GM19438 (cell line): ENCODE results near the gene CUL9.

ENCODE experiments used
- ATAC-seq: cut with Tn5 transposase; IDR thresholded peaks from one replicate; pipeline ENCODE4 v1.9.1; 2021; ENCODE audit warnings: low read depth; ENCODE audit not compliant: unreplicated experiment

The CUL9 gene

DNA sequence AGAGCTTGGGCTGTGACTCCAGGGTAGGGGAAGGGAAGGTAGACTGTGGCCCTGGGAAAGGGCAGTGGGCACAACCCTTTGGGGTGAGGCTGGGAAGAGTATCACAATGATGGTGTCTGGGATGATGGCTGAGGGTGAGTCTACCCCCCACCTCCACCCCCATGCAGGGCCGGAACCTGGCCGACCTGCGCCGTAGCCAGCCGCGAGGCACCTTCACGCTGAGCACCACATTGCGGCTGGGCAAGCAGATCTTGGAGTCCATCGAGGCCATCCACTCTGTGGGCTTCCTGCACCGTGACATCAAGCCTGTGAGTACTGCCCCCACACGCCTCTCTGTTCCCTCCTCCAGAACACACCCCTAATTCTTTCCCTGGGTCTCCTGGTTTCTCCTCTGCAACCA is 71.4 kb downstream of the CUL9 start:
- no peak for ATAC-seq

DNA sequence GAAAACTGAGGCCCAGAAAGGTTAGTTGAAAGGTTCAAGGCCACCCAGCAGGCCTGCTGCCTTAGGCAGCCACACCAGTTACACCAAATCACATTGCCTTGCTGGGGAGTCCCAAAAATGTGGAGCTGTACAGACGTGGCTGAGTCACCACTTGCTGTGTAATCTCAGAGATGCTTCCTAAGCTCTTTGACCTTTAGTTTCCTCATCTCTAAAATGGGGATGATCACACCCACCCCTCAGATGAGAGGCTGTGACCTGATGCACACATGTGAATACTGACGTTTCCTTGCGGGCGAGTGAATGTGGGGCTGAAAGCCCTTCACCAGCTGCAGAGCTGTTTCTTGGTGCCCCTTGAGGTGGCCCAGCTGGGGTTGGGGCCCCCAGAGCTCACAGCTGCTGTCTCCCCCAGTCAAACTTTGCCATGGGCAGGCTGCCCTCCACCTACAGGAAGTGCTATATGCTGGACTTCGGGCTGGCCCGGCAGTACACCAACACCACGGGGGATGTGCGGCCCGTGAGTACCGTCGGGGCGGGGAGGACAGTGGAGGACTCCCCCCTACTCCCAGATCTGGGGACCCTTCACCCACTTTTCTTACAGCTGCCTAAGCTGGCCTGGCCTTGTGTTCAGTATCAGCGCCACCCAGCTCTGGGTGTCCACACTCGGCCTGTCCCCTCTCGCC is 72.3 kb downstream of the CUL9 start:
- no peak for ATAC-seq

DNA sequence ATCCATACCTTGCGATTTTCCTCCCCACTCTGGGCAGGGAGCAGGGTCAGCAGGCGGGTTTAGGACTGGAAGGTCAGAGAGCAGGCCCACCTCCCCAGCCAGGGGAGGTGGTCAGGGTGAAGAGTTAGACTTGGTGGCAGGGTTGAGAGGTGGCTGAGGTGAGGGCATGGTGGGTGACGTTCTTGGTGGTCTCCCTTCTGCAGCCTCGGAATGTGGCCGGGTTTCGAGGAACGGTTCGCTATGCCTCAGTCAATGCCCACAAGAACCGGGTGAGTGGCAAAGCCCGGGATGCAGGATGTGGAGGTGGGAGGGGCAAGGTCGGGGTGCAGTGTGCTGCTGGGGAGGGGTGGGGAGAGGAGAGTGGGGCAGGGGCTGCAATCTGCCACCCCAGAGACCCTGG is 72.8 kb downstream of the CUL9 start:
- no peak for ATAC-seq

DNA sequence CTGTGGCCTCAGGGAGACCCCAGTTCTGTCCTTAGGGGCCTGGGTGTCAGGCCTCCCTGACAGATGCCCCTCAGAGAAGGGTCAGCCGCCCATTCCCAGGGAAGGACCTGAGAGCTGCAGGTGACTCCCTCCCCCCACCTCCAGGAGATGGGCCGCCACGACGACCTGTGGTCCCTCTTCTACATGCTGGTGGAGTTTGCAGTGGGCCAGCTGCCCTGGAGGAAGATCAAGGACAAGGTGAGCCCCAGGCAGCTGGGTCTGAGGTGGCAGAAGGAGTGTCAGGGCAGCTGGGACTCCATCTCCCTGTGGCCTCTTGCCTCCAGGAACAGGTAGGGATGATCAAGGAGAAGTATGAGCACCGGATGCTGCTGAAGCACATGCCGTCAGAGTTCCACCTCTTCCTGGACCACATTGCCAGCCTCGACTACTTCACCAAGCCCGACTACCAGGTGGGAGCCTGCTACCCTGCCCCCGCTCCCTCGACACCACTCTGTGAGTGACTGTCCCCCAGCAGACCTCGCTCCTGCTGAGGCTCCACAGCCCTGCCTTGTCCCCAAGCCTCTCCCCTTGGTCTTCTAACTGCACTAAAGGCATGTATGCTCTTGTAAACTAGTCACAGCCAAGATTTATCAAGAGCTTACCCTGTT is 73.5 kb downstream of the CUL9 start:
- ATAC-seq: no peak

DNA sequence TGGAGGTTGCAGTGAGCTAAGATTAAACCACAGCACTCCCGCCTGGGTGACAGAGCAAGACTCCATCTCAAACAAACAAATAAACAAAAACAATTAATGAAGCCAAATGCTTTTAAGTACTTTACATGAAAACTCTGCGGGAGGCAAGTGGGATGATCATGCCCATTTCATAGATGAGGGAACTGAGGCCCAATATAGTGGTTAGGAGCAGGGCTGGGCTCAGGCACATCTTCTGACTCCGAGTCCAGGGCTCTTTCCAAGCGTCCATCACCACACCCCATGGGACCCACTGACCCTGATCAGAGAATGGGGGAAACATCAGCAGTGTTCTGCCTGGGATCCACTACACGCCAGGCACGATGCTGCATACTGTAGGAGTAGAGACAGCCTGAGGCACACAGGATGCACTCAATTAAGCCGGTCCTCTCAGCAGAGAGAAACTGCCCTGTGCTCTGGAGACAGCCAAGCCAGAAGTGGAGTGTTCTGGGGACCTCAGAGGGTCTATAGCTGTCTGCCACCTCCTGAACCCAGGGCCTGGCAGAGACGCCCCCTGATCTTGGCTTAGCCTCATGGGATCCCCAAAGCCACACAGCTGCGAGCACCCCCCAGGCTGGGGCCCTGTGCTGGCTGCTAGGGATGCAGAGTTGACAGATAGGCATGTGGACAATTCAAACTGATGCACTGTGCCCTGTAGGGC is 74.8 kb downstream of the CUL9 start:
- no peak for ATAC-seq

DNA sequence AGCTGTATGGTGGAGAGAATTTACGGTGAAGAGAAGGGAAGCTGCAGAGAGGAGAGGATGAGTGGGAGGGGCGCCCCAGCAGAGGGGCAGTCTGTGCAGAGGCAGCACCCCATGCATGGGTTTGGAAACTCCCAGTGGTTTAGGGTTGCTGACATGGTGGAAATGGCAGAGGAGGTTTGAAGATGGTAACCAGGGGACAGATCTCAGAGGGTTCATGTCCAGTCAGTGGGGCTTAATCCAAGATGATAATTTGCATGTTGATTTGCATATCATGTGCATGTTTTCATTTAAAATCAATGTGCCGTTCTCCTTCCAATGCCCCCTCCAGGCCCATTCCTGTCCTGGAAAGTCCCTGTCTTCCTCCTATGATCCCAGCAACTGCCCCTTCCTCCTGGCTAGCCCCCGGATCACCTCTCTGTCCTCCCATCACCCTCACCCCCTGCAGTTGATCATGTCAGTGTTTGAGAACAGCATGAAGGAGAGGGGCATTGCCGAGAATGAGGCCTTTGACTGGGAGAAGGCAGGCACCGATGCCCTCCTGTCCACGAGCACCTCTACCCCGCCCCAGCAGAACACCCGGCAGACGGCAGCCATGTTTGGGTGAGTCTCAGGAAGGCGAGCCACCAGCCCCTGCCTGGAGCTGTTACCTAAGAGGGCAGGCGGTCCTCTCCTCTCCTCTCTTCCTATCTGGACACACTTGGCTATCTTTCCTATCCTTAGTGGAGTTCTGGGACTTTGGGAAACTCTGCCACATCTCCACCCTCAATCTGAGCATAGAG is 75.6 kb downstream of the CUL9 start:
- no peak for ATAC-seq

DNA sequence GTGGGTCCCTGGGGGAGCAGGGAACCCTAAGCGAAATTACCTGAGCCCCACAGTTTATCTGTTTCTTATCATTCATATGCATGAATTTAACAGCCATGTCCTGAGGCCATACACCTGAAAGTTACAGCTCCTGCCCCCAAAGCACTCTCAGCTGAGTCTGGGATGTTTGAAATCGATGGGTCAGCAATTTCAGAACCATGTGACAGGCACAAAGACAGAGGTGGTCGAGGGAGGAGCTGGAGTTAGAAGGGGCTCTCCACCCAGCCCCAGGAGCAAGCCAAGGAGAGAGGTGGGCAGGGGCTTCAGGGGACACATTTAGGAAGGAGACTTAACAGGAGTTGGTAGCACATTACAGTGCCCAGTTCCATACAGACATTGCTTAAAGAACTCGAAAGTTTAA is 76.2 kb downstream of the CUL9 start:
- no peak for ATAC-seq

DNA sequence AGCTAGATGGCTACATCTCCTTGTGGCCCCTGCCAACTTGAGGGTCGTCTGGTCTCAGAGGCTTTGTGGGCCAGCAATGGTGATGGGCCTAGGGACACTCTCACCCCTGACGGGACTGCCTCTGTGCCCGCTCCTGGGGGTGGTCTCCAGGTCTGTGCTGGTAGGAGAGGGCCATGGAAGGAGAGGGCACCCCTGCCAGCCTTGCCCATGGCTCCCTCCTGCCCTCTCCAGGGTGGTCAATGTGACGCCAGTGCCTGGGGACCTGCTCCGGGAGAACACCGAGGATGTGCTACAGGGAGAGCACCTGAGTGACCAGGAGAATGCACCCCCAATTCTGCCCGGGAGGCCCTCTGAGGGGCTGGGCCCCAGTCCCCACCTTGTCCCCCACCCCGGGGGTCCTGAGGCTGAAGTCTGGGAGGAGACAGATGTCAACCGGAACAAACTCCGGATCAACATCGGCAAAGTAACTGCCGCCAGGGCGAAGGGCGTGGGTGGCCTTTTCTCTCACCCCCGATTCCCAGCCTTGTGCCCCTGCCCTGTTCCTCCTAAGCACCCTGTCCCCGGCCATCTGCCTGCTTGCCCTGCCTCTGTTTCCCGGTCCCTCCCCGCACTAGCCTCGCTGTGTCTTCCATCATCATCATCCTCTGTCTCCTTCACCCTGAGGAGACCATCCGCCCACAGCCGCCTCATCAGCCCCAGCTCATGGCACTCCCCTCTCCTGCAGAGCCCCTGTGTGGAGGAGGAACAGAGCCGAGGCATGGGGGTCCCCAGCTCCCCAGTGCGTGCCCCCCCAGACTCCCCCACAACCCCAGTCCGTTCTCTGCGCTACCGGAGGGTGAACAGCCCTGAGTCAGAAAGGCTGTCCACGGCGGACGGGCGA is 77.1 kb downstream of the CUL9 start:
- no peak for ATAC-seq

DNA sequence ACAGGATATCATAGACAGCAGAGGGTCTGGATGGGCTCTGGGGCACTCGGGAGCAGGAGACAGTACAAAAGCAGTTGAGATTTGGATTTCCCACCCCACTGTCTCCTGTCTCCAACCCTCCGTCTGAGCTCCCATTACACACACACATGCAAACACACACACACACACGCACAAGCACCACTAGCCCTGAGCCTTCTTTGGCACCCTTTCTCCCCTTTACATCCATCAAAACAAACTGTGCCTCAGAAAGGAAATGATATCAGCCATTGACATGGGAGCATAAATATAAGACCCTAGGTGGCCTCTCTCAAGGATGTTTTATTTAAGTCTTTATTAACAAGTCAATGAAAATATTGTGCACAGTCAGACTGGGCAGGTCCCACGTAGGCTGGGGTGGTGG is 78.8 kb downstream of the CUL9 start:
- ATAC-seq: no peak

DNA sequence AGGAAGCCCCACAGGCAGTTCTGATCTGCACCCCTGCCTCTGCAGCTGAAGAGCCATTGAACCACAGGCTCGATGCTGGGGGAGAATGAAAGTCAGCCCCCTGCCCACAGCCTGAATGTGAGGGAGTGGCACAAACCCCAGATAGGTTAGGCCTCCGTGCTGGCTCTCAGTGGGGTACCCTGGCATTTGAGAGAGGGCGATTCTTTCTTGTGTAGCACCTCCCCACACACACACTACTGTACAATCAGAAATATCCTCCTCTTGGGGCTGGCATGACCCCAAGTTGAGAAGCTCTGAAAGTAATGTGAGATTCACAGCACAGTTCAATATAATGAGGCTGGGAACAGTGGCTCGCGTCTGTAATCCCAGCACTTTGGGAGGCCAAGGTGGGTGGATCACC is 79.2 kb downstream of the CUL9 start:
- ATAC-seq: no peak

DNA sequence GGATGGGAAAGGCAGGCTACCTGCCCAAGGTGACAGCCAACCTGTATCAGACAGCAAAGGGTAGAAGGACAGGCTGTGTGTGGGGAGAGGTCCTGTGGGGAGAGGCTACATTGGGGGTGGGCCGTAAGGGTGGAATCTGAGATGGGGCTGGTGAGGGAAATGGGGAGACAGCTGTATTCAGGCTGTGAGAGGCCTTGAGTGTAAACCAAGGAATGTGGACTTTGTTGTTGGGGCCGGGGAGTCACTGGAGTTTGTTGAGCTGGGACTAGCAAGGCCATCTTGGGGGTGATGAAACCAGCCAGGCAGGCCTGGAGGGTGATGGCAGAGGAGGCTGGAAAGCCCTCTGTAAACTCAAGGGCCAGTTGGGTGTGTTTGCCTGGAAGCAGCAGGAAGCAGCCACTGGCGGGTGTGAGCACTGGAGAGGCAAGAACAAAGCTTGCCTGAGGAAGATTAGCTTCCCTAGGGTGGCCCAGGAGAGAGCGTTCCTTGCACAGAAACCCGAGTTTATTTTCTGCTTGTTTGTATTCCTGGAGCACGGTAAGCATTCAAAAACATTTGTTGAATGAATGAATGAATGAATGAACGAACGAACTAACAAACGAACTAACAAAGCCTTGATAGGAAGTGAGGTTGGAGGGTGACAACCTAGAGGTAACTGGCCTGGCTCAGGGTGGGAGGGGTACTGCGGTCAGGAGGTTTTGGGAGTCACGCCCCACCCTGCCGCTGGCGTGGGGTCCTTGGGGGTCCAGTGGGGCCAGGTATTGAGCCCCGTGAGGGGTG is 80.2 kb downstream of the CUL9 start:
- ATAC-seq: no peak

DNA sequence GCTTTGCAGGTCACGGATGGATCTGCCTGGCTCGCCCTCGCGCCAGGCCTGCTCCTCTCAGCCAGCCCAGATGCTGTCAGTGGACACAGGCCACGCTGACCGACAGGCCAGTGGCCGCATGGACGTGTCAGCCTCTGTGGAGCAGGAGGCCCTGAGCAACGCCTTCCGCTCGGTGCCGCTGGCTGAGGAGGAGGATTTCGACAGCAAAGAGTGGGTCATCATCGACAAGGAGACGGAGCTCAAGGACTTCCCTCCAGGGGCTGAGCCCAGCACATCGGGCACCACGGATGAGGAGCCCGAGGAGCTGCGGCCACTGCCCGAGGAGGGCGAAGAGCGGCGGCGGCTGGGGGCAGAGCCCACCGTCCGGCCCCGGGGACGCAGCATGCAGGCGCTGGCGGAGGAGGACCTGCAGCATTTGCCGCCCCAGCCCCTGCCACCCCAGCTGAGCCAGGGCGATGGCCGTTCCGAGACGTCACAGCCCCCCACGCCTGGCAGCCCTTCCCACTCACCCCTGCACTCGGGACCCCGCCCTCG is 80.9 kb downstream of the CUL9 start:
- no peak for ATAC-seq

DNA sequence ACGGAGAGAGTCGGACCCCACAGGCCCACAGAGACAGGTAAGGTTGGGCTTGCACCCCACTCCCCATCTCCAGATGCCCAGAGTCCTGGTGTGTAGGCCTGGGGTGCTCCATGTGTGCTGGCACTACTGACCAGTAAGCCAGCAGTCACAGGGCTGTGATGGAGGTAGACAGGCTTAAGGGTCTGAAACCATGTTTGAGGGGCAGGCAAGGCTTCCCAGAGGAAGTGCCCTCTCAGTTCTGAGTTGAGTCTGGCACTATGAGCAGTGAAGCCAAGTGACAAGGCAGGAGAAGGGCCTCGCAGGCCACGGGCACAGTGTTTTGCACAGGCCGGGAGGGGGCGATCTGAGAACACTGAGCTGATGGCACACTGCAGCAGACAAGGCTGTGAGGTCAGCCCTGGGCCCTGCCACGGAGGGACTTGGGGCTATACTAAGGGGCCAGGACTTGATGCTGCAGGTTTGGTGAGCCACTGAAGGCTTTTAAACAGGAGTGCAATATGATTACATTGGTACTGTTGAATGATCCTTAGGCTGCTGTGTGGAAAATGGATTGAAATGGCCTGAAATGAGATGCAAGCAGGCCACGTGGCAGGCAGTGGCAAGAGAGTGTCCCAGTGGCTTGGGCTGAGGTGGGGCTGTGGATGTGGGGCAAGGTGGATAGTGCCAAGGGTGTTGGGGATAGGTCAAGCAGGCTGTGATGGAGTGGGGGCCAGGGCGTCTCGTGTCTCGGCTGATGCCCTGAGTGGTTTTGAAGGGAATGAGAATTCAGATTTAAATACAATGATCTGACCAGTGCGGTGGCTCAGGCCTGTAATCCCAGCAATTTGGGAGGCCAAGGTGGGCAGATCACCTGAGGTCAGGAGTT is 81.5 kb downstream of the CUL9 start:
- no peak for ATAC-seq

DNA sequence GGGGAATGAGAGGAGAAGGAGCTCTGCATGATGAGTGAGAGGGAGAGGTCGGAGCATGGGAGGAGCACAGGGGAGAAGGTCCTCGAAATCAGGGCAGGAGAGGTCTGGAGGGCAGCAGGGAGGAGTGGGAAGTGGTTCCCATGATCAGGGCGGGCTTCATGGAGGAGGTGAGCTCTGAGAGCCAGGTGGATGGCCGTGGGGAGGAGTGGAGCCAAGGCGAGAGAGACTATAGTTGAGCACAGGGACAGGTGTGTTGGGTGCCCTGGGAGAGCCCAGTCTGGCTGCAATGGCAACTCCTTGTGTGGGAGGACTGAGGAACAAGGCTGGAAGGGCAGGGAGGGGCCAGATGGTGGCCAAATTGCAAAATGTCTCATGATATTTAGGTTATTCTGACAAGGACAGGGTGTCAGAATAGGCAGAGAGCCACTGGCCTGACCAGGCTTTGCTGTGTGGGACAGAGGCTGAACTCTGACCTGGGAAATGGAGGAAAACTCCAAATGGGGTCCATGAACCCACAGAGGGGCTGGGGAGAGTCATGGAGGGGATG is 82.7 kb downstream of the CUL9 start:
- ATAC-seq: no peak

DNA sequence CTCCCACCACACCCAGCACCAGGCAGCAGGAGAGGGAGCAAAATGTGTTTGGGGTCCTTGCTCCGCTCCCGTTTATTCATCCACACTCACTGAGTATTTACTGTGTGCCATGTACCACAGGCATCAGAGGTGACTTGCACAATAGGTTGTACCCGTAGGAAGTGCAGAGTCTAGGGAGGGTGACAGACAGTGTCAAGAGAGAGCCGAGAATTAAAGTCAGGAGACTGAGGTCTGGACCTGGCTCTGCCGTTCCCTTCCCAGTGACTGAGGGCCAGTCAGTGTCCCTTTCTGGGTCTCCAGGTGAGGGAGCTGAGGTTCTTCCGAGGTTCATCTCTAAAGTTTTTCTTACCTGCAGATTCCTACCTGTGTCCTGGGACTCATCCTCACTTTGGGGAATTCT is 83.6 kb downstream of the CUL9 start:
- ATAC-seq: no peak

DNA sequence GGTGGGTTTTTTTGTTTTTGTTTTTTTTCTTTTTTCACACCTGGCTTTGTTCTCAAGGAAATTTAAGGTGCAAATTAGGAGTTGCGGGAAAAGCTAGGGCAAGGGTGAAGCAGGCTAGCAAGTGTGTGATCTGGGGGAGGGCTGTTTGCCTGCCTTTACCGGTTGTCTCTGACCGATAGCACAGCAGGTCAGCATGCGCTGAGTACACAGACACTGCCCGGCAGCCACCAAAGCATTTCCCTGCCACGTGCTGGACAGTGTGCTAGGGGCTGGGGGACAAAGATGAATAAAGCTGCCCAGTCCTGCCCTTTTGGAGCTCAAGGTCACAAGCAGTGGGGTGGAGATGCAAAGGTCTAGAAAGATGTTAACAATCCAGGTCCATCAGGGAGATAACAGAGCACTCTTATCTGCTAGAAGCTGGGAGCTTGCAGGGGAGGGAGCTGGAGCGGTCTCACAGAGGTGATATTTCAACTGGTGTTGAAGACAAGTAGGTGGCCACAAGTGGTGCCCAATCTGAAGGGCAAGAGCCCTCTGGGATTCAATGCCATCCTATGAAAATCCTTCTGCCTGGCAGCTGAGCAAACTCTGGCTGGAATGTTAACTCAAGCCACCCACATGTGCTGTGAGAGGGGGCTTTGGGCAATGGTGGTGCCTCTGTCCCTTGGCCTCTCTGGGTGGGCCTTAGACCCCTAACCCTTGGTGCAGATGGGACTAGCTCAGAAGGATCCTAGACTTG is 85.8 kb downstream of the CUL9 start:
- ATAC-seq: no peak

DNA sequence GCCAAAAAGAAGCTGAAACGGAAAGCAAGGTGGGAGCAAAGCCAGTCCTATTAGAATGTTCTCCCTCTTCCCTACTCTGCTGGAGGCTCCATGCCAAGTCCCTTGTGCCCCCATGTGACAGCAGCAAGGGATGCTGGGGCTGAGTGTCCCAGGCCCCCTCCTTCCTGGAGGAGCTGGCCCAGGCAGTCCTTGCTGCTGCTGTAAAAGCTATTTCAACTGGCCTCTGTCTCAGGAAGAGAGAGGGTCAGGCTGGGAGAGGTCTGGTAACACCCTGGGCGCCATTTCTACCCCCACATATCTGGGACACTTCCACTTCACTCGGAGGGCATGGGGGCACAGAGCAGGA is 86.3 kb downstream of the CUL9 start:
- ATAC-seq: no peak
